BE2C (cell line): ENCODE data around the gene TCN2. TPM values are rescaled to one million over a fixed set of nuclear protein-coding genes. Genes with fewer than 3 reads are reported as not detected.
"Not testable (repeated sequence)": the region's sequence is repeated elsewhere in the genome, so short reads cannot be mapped to it uniquely, and the experiment has no call there.

Experiments used
- DNase-seq: peaks from one replicate; pipeline ENCODE4 v3.0.0-alpha.2; 2020
- H3K27me3 ChIP-seq: fragments of 250-450 bp; sonication (Bioruptor Pico); 2 replicates; pipeline ENCODE4 v1.5.1; 2020; ENCODE audit warnings: mild to moderate bottlenecking
- H3K36me3 ChIP-seq: fragments of 250-450 bp; sonication (Bioruptor Pico); 2 replicates; pipeline ENCODE4 v1.5.1; 2020; ENCODE audit warnings: mild to moderate bottlenecking
- H3K4me1 ChIP-seq: fragments of 250-450 bp; sonication (Bioruptor Pico); 2 replicates; pipeline ENCODE4 v1.5.1; 2020
- H3K4me3 ChIP-seq: 2 replicates; pipeline ENCODE4 v1.5.1; 2011; ENCODE audit warnings: low read depth, low read length
- H3K9me3 ChIP-seq: fragments of 250-450 bp; sonication (Bioruptor Pico); 2 replicates; pipeline ENCODE4 v1.5.1; 2020
- polyA plus RNA-seq: library from polyadenylated mRNA; unstranded; fragments of >200 nt; gene quantifications from one replicate; pipeline ENCODE4 v1.2.1, GENCODE V29; 2012; ENCODE audit warnings: low read depth, missing spikeins; ENCODE audit not compliant: insufficient read length, insufficient read depth
- TF ChIP-seq, protein P1 (sequence below): IDR thresholded peaks from 2 replicates; pipeline ENCODE4 v1.5.1; 2012; ENCODE audit warnings: mild to moderate bottlenecking, low read depth, low read length

TCN2 gene
- polyA plus RNA-seq = 2.5 TPM

DNA sequence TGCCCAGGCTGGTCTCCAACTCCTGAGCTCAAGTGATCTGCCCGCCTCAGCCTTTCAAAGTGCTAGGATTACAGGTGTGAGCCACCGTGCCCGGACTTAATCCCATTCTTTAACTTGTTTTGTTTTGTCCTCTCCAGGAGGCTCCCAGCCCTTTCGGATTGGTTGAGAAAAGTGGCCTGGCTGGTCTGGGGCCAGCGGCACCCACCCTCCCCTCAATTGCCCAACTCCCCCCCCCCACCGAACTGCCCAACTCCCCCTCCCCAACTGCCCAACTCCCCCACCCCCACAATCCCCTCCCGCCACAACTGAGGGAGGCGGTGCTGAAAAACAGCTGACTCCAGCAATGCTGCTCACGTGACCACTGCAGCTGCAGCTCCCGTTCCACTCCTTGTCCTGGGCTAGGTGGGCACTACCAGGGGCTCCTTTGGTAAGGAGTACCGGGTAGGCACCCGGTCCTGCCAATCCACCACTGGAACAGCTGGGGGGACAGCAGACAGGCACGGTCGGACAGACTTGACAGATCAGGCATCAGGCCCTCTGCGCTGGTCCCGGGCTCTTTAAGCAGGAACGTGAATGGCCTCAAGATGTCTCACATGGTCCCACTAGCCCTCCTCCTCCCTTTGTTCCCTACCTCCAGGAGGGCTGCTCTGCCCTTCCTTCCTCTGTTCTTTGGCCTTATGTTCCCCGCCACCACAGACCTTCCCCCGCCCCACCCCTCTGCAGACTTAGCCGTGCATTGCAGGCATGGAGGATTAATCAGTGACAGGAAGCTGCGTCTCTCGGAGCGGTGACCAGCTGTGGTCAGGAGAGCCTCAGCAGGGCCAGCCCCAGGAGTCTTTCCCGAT lies at the start of gene TCN2:
TCN2 (plus strand) TSS at position 720 of the 845 bp plus-strand sequence. CDS start 158 bp downstream, outside the sequence.
- DNase-seq = peak; percentile 65
- Histone ChIP-seq H3K9me3 (no peaks in the 10 kb centered on the region), H3K27me3 (no peaks in the 10 kb centered on the region), H3K36me3 (no peaks in the 10 kb centered on the region), H3K4me1 (peaks cover 8% of the 10 kb centered on the region; the same call in 1 of the 2 replicates), H3K4me3 (peak within 1 kb of the TSS; percentile 81)
- TF ChIP-seq, protein P1, sequence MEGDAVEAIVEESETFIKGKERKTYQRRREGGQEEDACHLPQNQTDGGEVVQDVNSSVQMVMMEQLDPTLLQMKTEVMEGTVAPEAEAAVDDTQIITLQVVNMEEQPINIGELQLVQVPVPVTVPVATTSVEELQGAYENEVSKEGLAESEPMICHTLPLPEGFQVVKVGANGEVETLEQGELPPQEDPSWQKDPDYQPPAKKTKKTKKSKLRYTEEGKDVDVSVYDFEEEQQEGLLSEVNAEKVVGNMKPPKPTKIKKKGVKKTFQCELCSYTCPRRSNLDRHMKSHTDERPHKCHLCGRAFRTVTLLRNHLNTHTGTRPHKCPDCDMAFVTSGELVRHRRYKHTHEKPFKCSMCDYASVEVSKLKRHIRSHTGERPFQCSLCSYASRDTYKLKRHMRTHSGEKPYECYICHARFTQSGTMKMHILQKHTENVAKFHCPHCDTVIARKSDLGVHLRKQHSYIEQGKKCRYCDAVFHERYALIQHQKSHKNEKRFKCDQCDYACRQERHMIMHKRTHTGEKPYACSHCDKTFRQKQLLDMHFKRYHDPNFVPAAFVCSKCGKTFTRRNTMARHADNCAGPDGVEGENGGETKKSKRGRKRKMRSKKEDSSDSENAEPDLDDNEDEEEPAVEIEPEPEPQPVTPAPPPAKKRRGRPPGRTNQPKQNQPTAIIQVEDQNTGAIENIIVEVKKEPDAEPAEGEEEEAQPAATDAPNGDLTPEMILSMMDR = no peak

DNA sequence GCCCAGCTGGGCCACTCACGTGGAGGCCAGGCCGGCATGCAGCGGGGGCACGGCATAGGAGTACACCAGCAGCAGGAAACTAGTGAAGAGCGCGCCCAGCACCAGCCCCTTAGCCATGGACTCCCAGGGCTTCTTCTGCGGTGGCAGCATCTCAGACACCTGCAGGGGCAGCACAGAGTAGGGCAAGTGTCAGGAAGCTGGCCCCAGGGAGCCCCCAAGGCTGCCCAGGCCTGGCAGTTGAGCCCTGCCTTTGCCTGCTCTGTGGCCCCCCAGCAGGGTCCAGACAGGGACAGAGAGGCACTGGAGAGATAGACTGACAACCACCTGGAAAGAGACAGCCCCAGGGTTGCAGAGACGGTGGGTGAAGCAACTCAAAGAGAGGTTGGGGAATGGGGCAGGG lies 49.7 kb upstream of the TCN2 start:
- Histone ChIP-seq H3K27me3 (no peaks in the 10 kb centered on the region), H3K36me3 (no peaks in the 10 kb centered on the region), H3K9me3 (no peaks in the 10 kb centered on the region), H3K4me3 (no peak overlapping the region), H3K4me1 (no peaks in the 10 kb centered on the region)
- no peak for DNase-seq
- TF ChIP-seq, protein P1 = 0 out of 2 replicates have a peak, but pooled peaks have one; percentile 5

DNA sequence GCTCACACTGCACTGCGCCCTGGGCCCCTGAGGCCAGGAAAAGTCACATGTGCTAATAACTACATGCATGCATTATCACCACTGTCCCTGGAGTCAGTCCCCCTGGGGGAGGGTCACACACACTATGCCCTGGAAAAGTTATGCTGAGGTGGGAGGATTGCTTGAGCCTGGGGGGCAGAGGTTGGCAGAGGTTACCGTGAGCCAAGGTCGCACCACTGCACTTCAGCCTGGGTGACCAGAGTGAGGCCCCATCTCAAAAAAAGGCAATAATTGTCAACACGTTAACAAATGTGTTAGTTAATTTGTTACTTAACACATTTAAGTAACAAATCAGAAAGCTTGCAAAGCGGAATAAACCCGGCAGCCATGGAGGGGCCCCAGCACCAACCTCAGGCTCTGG lies 47.1 kb upstream of the TCN2 start:
- peaks cover 3% of the 10 kb centered on the region for H3K4me1 ChIP-seq

DNA sequence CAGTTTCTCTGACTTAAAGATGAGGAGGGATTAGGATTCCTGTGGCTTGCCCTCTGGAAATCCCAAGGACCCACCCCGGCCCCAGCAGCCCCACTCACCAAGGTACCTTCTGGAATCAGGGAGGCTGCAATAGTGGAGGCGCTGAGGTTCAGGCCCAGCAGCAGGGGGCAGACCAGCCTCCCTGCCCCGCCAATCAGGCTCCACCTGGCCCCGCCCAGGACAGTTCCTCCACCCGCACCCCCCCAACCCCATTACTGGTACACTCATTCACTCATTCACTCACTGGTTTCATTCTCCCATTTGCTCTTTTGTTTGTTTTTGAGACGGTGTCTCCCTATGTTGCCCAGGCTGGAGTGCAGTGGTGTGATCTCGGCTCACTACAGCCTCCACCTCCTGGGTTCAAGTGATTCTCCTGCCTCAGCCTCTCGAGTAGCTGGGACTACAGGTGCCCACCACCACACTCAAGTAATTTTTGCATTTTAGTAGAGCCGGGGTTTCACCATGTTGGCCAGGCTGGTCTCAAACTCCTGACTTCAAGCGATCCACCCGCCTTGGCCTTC lies 46.3 kb upstream of the TCN2 start:
- TF ChIP-seq, protein P1 = 0 out of 2 replicates have a peak, but pooled peaks have one; percentile 14
- not testable (repeated sequence) for DNase-seq, H3K27me3 ChIP-seq, H3K4me1 ChIP-seq, H3K9me3 ChIP-seq, H3K36me3 ChIP-seq, H3K4me3 ChIP-seq

More for the DNA sequence above, 47.1 kb upstream of the TCN2 start:
- no peaks in the 10 kb centered on the region for H3K27me3 ChIP-seq
- no peaks in the 10 kb centered on the region for H3K9me3 ChIP-seq
- TF ChIP-seq, protein P1 = no peak
- no peak for DNase-seq
- H3K36me3 ChIP-seq = no peaks in the 10 kb centered on the region
- no peak overlapping the region for H3K4me3 ChIP-seq

DNA sequence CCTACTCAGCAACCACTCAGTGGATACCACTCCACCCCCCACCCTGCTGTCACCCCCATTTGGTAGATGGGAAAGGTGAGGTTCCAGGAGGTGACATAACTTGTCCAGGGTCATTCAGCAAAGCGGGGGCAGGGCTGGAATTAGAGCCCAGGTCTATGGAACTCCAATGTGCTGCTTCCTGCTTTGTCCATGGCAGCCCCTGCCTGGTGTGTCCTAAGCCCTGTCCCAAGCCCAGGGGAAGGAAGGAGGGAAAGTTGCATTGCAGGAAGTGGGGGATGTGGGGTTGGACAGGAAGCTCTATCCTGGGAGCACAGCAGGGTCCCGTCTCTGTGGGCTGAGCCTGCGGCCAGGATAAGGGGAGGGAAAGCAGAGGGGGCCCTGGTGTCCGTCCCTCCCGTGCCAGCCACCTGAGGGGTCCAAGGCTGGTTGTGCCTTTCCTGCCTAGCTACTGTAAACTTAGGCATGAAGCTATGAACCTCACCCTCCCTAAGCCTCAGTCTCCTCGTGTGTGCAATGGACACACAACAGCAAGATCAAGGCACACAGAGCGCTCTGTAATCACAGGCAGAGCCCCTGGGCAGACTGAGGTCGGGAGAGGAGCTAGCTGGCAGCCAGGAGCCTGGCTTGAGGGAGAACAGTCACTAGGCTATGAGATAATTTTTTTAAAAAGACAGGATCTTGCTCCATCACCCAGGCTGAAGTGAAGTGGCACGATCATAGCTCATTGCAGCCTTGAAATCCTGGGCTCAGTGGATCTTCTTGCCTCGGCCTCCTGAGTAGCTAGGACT lies 45.4 kb upstream of the TCN2 start:
- TF ChIP-seq, protein P1 = no peak
- DNase-seq = no peak
- H3K36me3 ChIP-seq = no peaks in the 10 kb centered on the region
- peaks cover 3% of the 10 kb centered on the region for H3K4me1 ChIP-seq
- no peaks in the 10 kb centered on the region for H3K27me3 ChIP-seq
- no peak overlapping the region for H3K4me3 ChIP-seq
- H3K9me3 ChIP-seq = no peaks in the 10 kb centered on the region
